HEK293T (cell line): ENCODE measurements around the gene TCF25.

Source experiments
- CTCF ChIA-PET: fragments of 350-600 bp; formaldehyde crosslinking; extraction: SDS; loops from one replicate; lab custom pipeline; 2021; ENCODE audit warnings: antibody characterized with exemption, inconsistent platforms; lab: Yijun Ruan, JAX
- POLR2A ChIA-PET: fragments of 350-600 bp; formaldehyde crosslinking; extraction: SDS; loops from one replicate; lab custom pipeline; 2020; ENCODE audit warnings: antibody characterized with exemption, inconsistent platforms; lab: Yijun Ruan, JAX
- DNase-seq: peaks from one replicate; pipeline ENCODE4 v3.0.0; 2012; ENCODE audit warnings: mixed read lengths; ENCODE audit errors: extremely low spot score
- ARNT ChIP-seq: fragments of 450-650 bp; IDR thresholded peaks from 2 replicates; pipeline ENCODE4 v1.6.1; 2017; ENCODE audit warnings: mild to moderate bottlenecking
- BHLHE40 ChIP-seq: fragments of 450-650 bp; IDR thresholded peaks from 2 replicates; pipeline ENCODE4 v1.6.1; 2016; ENCODE audit warnings: mild to moderate bottlenecking, moderate library complexity, borderline replicate concordance
- CTBP1 ChIP-seq: fragments of 450-650 bp; IDR thresholded peaks from 2 replicates; pipeline ENCODE4 v1.6.1; 2016; ENCODE audit warnings: borderline replicate concordance
- ELF4 ChIP-seq: fragments of 450-650 bp; IDR thresholded peaks from 2 replicates; pipeline ENCODE4 v1.6.1; 2017; ENCODE audit warnings: antibody characterized with exemption
- FOXA1 ChIP-seq: fragments of 450-650 bp; IDR thresholded peaks from 2 replicates; pipeline ENCODE4 v1.6.1; 2016; ENCODE audit warnings: mild to moderate bottlenecking
- FOXK2 ChIP-seq: fragments of 450-650 bp; IDR thresholded peaks from 2 replicates; pipeline ENCODE4 v1.6.1; 2016; ENCODE audit warnings: mild to moderate bottlenecking
- FOXM1 ChIP-seq: fragments of 450-650 bp; IDR thresholded peaks from 2 replicates; pipeline ENCODE4 v1.6.1; 2017; ENCODE audit warnings: mild to moderate bottlenecking, borderline replicate concordance
- HDGF ChIP-seq: fragments of 450-650 bp; IDR thresholded peaks from 2 replicates; pipeline ENCODE4 v1.6.1; 2017; ENCODE audit warnings: antibody characterized with exemption, borderline replicate concordance
- L3MBTL2 ChIP-seq: fragments of 450-650 bp; conservative IDR thresholded peaks from 2 replicates; pipeline ENCODE4 v1.6.1; 2016; ENCODE audit warnings: mild to moderate bottlenecking
- LEF1 ChIP-seq: fragments of 450-650 bp; IDR thresholded peaks from 2 replicates; pipeline ENCODE4 v1.6.1; 2017; ENCODE audit warnings: mild to moderate bottlenecking, borderline replicate concordance
- NFRKB ChIP-seq: fragments of 450-650 bp; IDR thresholded peaks from 2 replicates; pipeline ENCODE4 v1.6.1; 2016; ENCODE audit warnings: mild to moderate bottlenecking, moderate library complexity
- SP1 ChIP-seq: fragments of 450-650 bp; IDR thresholded peaks from 2 replicates; pipeline ENCODE4 v1.6.1; 2017
- SUZ12 ChIP-seq: fragments of 450-650 bp; IDR thresholded peaks from 2 replicates; pipeline ENCODE4 v1.6.1; 2016; ENCODE audit warnings: mild to moderate bottlenecking
- TARDBP ChIP-seq: fragments of 450-650 bp; IDR thresholded peaks from 2 replicates; pipeline ENCODE4 v1.6.1; 2016
- ZNF384 ChIP-seq: fragments of 450-650 bp; IDR thresholded peaks from 2 replicates; pipeline ENCODE4 v1.6.1; 2016
- TF ChIP-seq, protein P1 (sequence below): fragments of 450-650 bp; IDR thresholded peaks from 2 replicates; pipeline ENCODE4 v1.6.1; 2016

TCF25 gene

DNA sequence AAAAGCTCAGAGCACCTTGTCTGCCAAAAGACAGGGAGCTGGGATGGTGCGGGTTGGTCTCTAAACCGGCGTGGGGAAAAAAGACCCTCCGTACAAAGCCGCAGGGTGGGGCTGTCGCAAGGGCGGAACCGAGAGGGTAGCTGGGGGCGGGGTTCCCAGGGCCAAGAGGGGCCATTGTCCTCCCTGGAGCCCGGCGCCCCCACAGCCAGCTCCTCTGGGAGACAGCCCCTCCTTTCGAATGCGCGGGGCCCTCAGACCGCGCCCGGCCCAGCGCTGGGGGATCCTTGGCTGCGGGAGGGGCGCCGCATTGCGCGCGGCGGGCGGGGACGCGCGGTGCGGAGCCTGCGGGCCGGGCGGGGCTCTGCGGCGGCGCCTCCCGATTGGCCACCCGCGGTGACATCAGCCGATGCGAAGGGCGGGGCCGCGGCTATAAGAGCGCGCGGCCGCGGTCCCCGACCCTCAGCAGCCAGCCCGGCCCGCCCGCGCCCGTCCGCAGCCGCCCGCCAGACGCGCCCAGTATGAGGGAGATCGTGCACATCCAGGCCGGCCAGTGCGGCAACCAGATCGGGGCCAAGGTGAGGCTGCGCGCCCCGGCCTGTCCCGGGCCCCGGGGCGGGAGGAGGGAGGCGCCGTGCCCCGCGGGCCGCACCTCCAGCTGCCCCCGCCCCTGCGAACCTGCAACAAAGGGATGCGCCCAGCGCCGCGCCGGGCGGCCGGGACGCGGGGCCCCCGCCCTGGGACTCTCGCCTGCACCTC is 49.7 kb downstream of the TCF25 start, which contains the start of gene TUBB3:
TSS of gene TUBB3 (plus strand) at position 459 of the 756 bp plus-strand sequence. CDS start at position 519, 60 bp downstream.
- peak; percentile 90 for DNase-seq
- TF ChIP-seq CTBP1: no peak
- TF ChIP-seq ZNF384: no peak
- 0 out of 2 replicates have a peak, but pooled peaks have one; percentile 14 for TF ChIP-seq L3MBTL2
- no peak for TF ChIP-seq TARDBP
- peak; percentile 41; the same call in 1 of the 2 replicates for TF ChIP-seq FOXM1
- no peak for TF ChIP-seq SUZ12
- POLR2A ChIA-PET: interaction anchor here (0.5 to 5.1 kb wide), 9 partner anchors 9 to 212 kb away, joined by 3 to 34 read pairs (median 7); partner anchors contain the start of gene TCF25
- CTCF ChIA-PET: interaction anchor here (0.6 to 2.2 kb wide), 3 partner anchors 12 to 187 kb away, joined by 6 to 16 read pairs (median 8); no protein-coding TSS in a partner anchor

DNA sequence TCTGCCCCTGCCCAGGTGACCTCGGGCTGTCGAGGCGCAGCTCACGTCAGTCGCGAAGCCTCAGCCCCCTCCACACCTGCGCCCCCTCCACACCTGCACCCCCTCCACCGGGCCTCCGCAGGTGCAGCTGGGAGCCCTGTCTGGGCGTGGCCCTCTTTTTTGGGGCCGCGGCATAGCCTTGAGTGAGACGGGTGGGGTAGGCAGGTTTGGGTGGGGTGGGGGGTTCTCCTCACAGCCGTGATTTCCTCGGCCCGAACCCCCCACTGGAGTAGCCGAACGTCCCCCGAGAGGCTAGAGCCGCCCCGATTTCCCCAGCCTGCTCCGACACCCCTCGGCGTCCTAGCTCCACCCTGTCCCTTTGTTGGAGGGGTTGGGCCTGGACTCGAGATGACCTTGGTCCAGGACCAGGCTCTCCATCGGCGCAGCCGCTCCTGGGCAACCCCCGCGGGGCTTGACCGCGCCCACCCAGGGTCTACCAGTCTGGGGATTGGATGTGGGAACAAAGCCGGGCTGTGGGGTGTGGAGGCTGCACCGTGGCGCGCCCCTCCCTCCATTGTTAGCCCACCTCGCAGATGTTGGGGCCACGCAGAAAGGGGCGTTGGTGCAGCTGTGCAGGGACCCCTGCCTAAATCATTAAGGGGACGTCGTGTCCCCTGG is 50.4 kb downstream of the TCF25 start:
- POLR2A ChIA-PET: interaction anchor here (2.0 to 5.1 kb wide), 2 partner anchors 49 to 50 kb away, joined by 12 to 34 read pairs; partner anchors contain the start of gene TCF25
- no peak for TF ChIP-seq SUZ12
- TF ChIP-seq FOXM1: no peak
- no peak for TF ChIP-seq CTBP1
- TF ChIP-seq ELF4: no peak
- no peak for TF ChIP-seq BHLHE40
- TF ChIP-seq LEF1: no peak
- no peak for TF ChIP-seq ARNT
- no peak for TF ChIP-seq TARDBP
- TF ChIP-seq, protein P1, sequence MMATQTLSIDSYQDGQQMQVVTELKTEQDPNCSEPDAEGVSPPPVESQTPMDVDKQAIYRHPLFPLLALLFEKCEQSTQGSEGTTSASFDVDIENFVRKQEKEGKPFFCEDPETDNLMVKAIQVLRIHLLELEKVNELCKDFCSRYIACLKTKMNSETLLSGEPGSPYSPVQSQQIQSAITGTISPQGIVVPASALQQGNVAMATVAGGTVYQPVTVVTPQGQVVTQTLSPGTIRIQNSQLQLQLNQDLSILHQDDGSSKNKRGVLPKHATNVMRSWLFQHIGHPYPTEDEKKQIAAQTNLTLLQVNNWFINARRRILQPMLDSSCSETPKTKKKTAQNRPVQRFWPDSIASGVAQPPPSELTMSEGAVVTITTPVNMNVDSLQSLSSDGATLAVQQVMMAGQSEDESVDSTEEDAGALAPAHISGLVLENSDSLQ: no peak
- no peak for TF ChIP-seq HDGF
- TF ChIP-seq SP1: no peak
- no peak for DNase-seq
- CTCF ChIA-PET: no interaction called here

DNA sequence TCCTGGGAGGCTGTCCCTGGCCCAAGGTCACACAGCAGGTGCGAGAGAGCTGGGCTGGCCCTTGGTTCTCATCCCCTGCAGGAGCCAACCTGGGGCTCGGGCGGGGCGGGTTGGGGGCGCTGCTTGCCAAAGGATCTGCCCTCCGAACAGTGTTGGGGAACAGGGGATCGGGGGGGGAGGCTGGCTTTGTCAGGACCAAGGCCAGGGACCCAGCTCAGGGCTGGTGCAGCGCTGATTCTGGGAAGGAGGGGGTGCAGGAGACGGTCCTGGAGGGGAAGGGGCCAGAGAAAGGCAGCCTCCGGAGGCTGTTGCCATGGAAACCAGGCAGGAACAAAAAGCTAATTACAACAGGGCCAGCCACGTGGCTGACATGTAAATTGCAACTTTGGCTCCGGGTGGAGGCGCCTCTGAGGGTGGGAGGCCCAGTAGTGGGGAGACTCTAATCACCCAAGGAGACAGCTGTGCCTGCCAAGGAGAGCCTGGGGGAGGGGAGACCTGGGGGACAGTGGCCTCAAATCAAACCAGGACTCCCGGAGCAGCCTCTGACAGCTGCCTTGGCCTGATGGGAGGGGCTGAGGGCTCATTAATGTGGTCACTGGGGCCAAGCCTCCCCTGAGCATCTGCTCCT is 51.0 kb downstream of the TCF25 start:
- CTCF ChIA-PET: interaction anchor here (0.8 kb wide), 1 partner anchor 75 kb away, joined by 3 read pairs; no protein-coding TSS in a partner anchor
- POLR2A ChIA-PET: interaction anchor here (1.0 to 5.1 kb wide), 2 partner anchors 51 to 94 kb away, joined by 3 to 34 read pairs; partner anchors contain the start of gene TCF25
- TF ChIP-seq SUZ12: no peak
- no peak for TF ChIP-seq FOXA1
- TF ChIP-seq FOXK2: no peak
- no peak for TF ChIP-seq SP1
- TF ChIP-seq ELF4: no peak
- TF ChIP-seq CTBP1: no peak
- no peak for TF ChIP-seq HDGF
- TF ChIP-seq, protein P1: no peak
- no peak for TF ChIP-seq BHLHE40
- no peak for TF ChIP-seq LEF1
- TF ChIP-seq TARDBP: no peak
- TF ChIP-seq ARNT: no peak
- no peak for TF ChIP-seq NFRKB
- no peak for TF ChIP-seq L3MBTL2
- TF ChIP-seq FOXM1: no peak
- TF ChIP-seq ZNF384: no peak
- DNase-seq: peak; percentile 21

DNA sequence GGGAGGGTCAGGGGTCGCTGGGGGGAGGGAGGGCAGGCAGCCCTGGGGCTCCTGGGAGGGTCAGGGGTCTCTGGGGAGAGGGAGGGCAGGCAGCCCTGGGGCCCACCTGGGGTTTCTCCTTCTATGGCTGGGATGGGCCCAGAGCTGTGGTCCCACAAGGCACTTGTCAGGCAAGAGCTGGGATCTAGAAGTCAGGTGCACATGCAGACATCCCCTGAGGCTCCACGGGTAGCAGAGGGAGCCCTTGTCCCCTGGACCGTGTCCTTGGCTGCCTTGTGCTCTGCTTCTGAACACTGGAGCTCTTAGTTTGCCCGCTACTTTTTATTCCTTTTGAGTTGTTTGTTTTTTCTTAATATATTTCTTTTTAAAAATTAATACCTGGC is 51.5 kb downstream of the TCF25 start:
- ChIA-PET POLR2A (interaction anchor here (1.0 to 5.1 kb wide), 3 partner anchors 48 to 93 kb away, joined by 3 to 34 read pairs (median 3); partner anchors contain the start of gene TCF25), CTCF (interaction anchor here (0.8 kb wide), 1 partner anchor 75 kb away, joined by 3 read pairs; no protein-coding TSS in a partner anchor)
- no peak for TF ChIP-seq SP1
- no peak for TF ChIP-seq HDGF
- TF ChIP-seq TARDBP: no peak
- no peak for TF ChIP-seq NFRKB
- no peak for TF ChIP-seq ELF4
- TF ChIP-seq ARNT: no peak
- TF ChIP-seq FOXA1: no peak
- DNase-seq: no peak

DNA sequence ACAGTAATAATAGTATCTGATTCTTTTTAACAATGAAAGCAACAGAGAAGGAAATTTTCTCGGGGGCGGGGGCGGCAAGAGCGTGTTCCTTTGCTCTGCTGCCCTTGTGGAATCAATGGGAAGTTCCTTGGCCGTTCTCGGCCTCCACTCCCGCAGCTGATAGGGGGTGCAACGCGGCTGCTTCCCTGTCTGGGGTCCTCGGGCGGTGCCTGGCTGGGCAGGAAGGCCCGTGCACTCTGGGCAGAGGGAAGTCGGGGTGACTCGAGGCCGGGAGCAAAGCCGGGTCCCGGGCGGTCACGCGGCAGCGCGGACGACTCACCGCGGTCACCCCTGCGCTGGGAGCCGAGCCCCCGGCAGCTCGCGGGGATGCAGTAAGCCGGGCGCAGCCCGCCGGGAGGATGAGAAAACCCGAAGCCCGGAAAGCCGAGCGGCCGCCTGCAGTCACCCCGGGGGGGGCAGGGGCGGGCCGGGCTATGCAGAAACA is 52.2 kb downstream of the TCF25 start:
- peak; percentile 30 for DNase-seq
- no peak for TF ChIP-seq HDGF
- TF ChIP-seq BHLHE40: no peak
- TF ChIP-seq NFRKB: no peak
- TF ChIP-seq CTBP1: no peak
- TF ChIP-seq, protein P1: no peak
- no peak for TF ChIP-seq L3MBTL2
- TF ChIP-seq FOXA1: no peak
- no peak for TF ChIP-seq SP1
- no peak for TF ChIP-seq TARDBP
- TF ChIP-seq FOXK2: no peak
- no peak for TF ChIP-seq FOXM1
- TF ChIP-seq ELF4: no peak
- TF ChIP-seq LEF1: no peak
- no peak for TF ChIP-seq ARNT
- no peak for TF ChIP-seq SUZ12
- TF ChIP-seq ZNF384: no peak
- POLR2A ChIA-PET: interaction anchor here (1.0 to 5.1 kb wide), 3 partner anchors 47 to 92 kb away, joined by 3 to 34 read pairs (median 3); partner anchors contain the start of gene TCF25
- CTCF ChIA-PET: no interaction called here
